ENCODE measurements around the gene KRTAP10-12.
A peak's percentile ranks its signal among the peaks of the same experiment; 100 is the strongest.

KRTAP10-12 gene

GRCh38 chr21:44699502-44700001 lies 2.6 kb downstream of the KRTAP10-12 start:
- DNase-seq = no peak

- no peak for DNase-seq
Measured at GRCh38 chr21:44700101-44701022, 3.4 kb downstream of the KRTAP10-12 start.

GRCh38 chr21:44701023-44701400 lies 4.0 kb downstream of the KRTAP10-12 start:
- no peak for DNase-seq

GRCh38 chr21:44701541-44701940 lies 4.6 kb downstream of the KRTAP10-12 start:
- DNase-seq = no peak

GRCh38 chr21:44702111-44702972 lies 5.4 kb downstream of the KRTAP10-12 start:
- DNase-seq = no peak

- DNase-seq = no peak
Measured at GRCh38 chr21:44702973-44703730, 6.2 kb downstream of the KRTAP10-12 start.

GRCh38 chr21:44703731-44704635 lies 7.0 kb downstream of the KRTAP10-12 start:
- no peak for DNase-seq

GRCh38 chr21:44704636-44705001 lies 7.6 kb downstream of the KRTAP10-12 start:
- no peak for DNase-seq

GRCh38 chr21:44706026-44706705 lies 9.2 kb downstream of the KRTAP10-12 start:
- no peak for DNase-seq

GRCh38 chr21:44706706-44707581 lies 10.0 kb downstream of the KRTAP10-12 start:
- DNase-seq = no peak

- DNase-seq = no peak
Measured at GRCh38 chr21:44708213-44708865, 11.4 kb downstream of the KRTAP10-12 start.

- DNase-seq = no peak
Measured at GRCh38 chr21:44708866-44709425, 12.0 kb downstream of the KRTAP10-12 start.

GRCh38 chr21:44709426-44710293 lies 12.7 kb downstream of the KRTAP10-12 start:
- peak; percentile 17 for DNase-seq

GRCh38 chr21:44710294-44710665 lies 13.3 kb downstream of the KRTAP10-12 start:
- no peak for DNase-seq

- DNase-seq = peak; percentile 11
Measured at GRCh38 chr21:44710756-44711326, 13.9 kb downstream of the KRTAP10-12 start.

GRCh38 chr21:44711327-44712202 lies 14.6 kb downstream of the KRTAP10-12 start, which contains the start of gene TSPEAR:
Gene TSPEAR, minus strand, starts transcription at chr21:44711572. Its CDS starts 58 bp downstream, at chr21:44711514.
- DNase-seq = no peak
